Epithelial cell of proximal tubule (primary cell): ENCODE measurements around the gene CDC37. TPM values are rescaled to one million over a fixed set of nuclear protein-coding genes. Genes with fewer than 3 reads are reported as not detected.
A peak's percentile ranks its signal among the peaks of the same experiment; 100 is the strongest.
"Not testable (repeated sequence)": the region's sequence is repeated elsewhere in the genome, so short reads cannot be mapped to it uniquely, and the experiment has no call there.

ENCODE experiments used
- DNase-seq: peaks from one replicate; pipeline ENCODE4 v3.0.0-alpha.2; 2011; ENCODE audit warnings: low read depth
- H3K4me3 ChIP-seq: 2 replicates; pipeline ENCODE4 v1.5.1; 2011; ENCODE audit warnings: low read depth, mild to moderate bottlenecking, low read length
- total RNA-seq: library from RNA; depleted of rRNA; stranded (reverse); fragments of >200 nt; gene quantifications from 2 replicates; pipeline ENCODE4 v1.2.3, GENCODE V29; 2015
- TF ChIP-seq, protein P1 (sequence below): conservative IDR thresholded peaks from 2 replicates; pipeline ENCODE4 v1.5.1; 2012; ENCODE audit warnings: low read depth, mild to moderate bottlenecking, low read length

Gene CDC37
- total RNA-seq, 1 donor from 2014 or later, result 155 TPM

DNA sequence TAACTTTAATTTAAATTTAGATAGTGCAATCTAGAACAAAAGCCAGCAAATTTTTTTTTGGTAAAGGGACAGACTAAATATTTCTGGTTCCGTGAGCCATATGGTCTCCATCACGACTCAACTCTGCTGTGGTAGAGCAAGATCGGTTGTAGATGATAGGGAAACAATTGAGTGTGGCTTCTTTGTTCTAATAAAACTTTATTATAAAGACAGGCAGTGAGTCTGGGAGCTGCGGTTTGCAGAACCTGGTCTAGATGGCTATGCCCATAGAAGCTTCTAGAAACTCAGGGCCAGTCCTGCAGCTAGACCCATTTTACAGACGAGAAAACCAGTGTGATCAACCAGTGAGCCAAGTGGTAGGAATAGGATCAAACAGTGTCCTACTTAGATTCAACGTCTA is 11.2 kb downstream of the CDC37 start:
- TF ChIP-seq, protein P1, sequence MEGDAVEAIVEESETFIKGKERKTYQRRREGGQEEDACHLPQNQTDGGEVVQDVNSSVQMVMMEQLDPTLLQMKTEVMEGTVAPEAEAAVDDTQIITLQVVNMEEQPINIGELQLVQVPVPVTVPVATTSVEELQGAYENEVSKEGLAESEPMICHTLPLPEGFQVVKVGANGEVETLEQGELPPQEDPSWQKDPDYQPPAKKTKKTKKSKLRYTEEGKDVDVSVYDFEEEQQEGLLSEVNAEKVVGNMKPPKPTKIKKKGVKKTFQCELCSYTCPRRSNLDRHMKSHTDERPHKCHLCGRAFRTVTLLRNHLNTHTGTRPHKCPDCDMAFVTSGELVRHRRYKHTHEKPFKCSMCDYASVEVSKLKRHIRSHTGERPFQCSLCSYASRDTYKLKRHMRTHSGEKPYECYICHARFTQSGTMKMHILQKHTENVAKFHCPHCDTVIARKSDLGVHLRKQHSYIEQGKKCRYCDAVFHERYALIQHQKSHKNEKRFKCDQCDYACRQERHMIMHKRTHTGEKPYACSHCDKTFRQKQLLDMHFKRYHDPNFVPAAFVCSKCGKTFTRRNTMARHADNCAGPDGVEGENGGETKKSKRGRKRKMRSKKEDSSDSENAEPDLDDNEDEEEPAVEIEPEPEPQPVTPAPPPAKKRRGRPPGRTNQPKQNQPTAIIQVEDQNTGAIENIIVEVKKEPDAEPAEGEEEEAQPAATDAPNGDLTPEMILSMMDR, result no peak
- DNase-seq, result no peak
- H3K4me3 ChIP-seq, result no peak overlapping the region

DNA sequence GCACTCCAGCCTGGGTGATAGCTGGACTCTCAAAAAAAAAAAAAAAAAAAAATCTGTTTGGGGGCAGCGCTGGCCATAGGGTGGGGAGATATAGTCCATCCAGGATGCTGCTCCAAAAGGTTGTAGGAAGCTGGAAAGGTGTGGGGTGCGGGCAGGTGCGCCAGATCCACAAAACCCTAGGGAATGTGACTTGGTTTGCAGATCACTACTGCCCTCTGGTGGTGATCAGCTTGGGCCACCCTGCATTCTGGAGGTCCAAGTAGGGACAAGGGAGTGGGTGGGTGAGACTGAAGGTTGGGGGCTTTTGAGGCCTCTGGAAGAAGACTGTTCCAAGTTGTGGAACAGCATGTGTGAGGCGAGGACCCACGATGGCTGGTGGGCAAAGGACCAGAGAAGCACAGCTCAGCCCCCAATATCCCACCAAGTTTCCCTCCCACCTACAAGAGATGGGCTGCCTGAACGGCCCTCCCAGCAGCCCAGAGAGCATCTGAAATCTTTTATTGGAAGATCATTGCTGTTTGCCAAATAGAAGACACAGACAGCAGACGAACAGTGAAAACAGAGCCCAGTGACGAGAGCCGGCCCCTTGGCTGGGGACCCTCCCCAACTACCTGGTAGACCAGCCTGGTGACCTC is 12.6 kb downstream of the CDC37 start:
- H3K4me3 ChIP-seq, result no peak overlapping the region
- TF ChIP-seq, protein P1, result peak; percentile 96
- no peak for DNase-seq

DNA sequence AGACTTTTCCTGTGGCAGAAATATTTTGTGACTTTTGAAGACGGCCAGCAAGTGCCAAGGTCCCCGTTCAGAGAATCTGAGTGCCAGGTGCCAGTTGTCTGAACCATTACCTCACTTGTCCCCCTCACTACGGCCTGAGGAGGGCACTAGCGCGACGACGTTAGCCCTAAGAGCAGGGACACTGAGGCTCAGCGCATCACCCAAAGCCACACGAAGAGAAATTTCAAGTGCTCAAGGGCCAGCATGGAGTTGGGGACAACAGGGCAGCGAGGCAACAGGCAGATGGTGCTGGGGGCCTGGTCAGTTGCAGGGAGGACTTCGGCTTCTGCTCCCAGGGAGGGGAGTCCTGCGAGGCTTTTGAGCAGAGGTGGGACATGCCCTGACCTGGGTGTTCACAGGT is 13.5 kb downstream of the CDC37 start:
- DNase-seq, result no peak
- no peak overlapping the region for H3K4me3 ChIP-seq
- TF ChIP-seq, protein P1, result peak; percentile 29

DNA sequence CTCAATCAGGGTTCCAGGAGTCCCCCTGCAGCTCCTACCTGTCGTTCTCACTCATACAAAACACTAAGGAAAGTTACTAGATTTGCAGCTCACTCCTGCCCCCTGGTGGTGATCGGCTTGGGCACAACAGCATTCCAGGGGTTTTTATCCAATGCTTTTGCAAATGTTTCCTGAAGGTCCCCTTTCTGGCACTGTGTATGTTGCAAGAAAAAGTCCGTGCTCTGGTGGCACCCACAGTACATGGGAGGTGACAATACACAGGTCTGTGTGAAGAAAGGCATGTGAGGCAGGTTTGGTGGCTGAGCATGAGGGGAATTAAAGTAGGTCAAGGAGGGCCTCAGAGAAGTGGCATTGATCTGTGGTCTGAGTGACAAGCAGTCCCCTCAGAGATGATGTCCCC is 14.4 kb downstream of the CDC37 start:
- TF ChIP-seq, protein P1, result peak; percentile 97
- no peak overlapping the region for H3K4me3 ChIP-seq
- DNase-seq, result no peak

DNA sequence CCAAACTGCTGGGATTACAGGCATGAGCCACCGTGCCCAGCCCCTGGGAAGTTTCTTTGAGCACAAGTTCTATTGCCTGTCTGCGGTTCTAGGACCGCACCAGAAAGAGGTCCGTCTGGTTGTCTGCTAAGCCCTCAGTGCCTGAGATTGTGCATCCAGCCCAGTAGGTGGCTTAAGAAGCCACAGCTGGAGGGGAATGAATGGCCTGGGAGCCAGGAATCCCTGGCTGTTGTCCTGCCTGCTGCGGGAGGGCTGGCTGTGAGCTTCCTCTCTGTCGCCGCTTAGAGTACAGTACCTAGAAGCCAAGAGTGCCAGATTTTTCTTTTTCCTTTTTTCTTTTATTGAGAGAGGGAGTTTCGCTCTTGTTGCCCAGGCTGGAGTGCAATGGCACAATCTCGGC is 18.8 kb downstream of the CDC37 start:
- DNase-seq, result no peak
- TF ChIP-seq, protein P1, result no peak
- no peak overlapping the region for H3K4me3 ChIP-seq

DNA sequence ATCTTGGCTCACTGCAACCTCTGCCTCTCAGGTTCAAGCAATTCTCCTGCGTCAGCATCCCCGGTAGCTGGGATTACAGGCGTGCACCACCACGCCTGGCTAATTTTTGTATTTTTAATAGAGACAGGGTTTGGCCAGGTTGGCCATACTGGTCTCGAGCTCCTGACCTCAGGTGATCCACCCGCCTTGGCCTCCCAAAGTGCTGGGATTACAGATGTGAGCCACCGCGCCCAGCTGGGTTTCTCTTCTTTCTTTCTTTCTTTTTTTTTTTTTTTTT is 20.2 kb downstream of the CDC37 start:
- DNase-seq, result not testable (repeated sequence)

DNA sequence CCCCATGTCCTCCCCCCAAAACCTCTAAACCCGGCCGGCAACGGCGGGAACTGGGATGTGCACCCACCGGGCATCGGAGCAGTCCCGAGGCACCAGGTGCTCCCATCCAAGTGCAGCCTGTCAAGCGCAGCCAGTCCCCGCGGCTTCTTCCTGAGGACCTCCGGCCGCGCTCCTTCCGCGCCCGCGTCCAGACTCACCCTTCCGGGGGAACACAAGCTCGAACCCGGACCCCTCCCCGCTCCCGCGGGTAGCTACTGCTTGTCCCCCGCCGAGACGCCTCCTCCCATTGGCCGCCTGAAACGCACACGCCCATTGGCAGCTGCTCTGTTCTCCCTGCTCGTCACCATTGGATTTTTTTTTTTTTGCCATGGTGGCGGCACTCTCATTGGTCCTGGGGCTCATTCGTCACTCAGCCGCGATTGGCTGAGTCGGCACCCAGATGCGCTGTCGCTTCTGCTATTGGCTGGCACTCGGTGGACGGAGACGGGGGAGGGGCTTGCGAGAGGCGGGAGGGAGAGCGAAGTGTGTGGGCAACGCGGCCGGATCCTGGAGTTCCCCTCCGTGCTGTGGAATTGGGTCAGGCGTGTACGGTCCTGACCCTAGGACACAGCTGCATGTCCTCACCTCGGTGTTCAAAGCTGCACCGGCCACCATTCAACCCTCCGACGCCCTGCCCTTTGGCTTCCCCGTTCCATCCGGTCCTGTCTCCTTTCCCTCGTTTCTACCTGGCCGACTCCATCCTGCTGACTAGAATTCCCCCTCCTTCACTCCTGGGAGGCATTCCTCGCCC is 22.8 kb downstream of the CDC37 start, which contains the start of gene TYK2:
TSS of gene TYK2 (minus strand) at position 260 of the 790 bp plus-strand sequence. CDS start 2,166 bp downstream, outside the sequence.
- TF ChIP-seq, protein P1, result no peak
- peak within 1 kb of the TSS; percentile 90 for H3K4me3 ChIP-seq
- DNase-seq, result peak; percentile 81

More for the DNA sequence above, 20.2 kb downstream of the CDC37 start:
- H3K4me3 ChIP-seq, result not testable (repeated sequence)
